ENCODE data around the gene RABEP2. TPM values are rescaled to one million over a fixed set of nuclear protein-coding genes. Genes with fewer than 3 reads are reported as not detected.
A peak's percentile ranks its signal among the peaks of the same experiment; 100 is the strongest.

RABEP2 gene
- total RNA-seq, 1 experiment from 2014 or later: 48.5 TPM

DNA sequence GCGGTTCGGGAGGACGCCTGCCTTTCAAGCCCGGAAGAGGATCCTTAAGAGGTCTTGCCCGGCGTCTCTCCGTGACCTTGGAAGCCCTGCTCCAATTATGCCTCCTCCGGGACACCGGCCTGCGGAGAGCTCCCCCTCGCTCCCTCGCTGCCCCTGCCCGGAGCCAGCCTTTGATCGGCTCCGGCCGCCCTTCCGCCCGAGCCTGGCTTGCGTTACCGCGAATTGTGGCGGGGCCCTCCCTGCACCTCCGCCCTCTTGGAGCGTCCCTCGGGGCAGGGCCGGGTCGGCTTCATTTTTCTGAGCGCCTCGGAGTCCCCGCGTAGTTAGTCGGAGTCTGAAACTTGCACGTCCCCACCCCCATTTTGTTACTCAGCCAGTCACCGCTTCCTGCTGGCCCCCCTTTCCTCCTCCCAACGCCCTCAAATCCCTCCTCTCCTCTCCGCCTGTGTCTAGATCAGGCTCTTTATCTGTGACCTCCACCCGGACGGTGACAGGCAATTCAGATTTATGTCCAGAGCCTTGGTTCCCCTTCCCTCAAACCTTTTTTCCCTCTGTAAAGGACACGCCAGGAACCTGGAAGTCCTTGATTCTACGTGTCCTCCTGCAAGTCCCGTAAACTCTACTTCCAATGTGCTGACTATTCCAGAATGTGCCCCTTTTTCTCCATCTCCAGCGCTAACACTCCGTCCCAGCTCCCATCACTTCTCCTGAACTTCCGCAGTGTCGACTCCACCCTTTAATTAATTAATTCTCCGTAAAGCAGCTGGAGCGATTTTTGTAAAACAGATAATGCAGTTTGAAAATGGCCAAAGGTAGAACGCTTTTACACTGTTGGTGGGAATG is 569 bp upstream of the RABEP2 start:
- no peaks in the 10 kb centered on the region for H3K9me2 ChIP-seq (ENCODE audit: insufficient read depth)
- POLR2A ChIA-PET (ENCODE audit: unreplicated experiment): interaction anchor here (0.5 to 0.6 kb wide), 3 partner anchors 63 to 1115 kb away, joined by 3 read pairs; no protein-coding TSS in a partner anchor
- peaks cover 13% of the 10 kb centered on the region for H3K79me2 ChIP-seq (ENCODE audit: low read depth)
- H3K27ac ChIP-seq: peak overlapping the region; percentile 87
- H3K4me2 ChIP-seq: peak overlapping the region; percentile 87
- peak; percentile 71 to 91 for DNase-seq
- H3F3A ChIP-seq (ENCODE audit: insufficient read depth, low read depth): peaks cover 28% of the 10 kb centered on the region
- intact Hi-C loops (cut with micrococcal nuclease; ENCODE audit: unreplicated experiment): loop anchor here (1.0 kb wide), 2 partner anchors 11 to 79 kb away; partner anchors contain the start of gene TUFM
- peak overlapping the region; percentile 88 for H2AFZ ChIP-seq
- TF ChIP-seq, protein P1, sequence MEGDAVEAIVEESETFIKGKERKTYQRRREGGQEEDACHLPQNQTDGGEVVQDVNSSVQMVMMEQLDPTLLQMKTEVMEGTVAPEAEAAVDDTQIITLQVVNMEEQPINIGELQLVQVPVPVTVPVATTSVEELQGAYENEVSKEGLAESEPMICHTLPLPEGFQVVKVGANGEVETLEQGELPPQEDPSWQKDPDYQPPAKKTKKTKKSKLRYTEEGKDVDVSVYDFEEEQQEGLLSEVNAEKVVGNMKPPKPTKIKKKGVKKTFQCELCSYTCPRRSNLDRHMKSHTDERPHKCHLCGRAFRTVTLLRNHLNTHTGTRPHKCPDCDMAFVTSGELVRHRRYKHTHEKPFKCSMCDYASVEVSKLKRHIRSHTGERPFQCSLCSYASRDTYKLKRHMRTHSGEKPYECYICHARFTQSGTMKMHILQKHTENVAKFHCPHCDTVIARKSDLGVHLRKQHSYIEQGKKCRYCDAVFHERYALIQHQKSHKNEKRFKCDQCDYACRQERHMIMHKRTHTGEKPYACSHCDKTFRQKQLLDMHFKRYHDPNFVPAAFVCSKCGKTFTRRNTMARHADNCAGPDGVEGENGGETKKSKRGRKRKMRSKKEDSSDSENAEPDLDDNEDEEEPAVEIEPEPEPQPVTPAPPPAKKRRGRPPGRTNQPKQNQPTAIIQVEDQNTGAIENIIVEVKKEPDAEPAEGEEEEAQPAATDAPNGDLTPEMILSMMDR (conservative IDR thresholded peaks at IDR 0.05): no peak
- TF ChIP-seq EZH2 (IDR thresholded peaks at IDR 0.05; ENCODE audit: low read depth): no peak
- peak overlapping the region; percentile 58 for H3K4me3 ChIP-seq
- no peaks in the 10 kb centered on the region for H3K36me3 ChIP-seq (ENCODE audit: low read depth)
- no peaks in the 10 kb centered on the region for H4K20me1 ChIP-seq (ENCODE audit: insufficient read depth)
- no peaks in the 10 kb centered on the region for H3K9me3 ChIP-seq (ENCODE audit: insufficient read depth, low read depth)
- BruUV-seq (replicated peaks): TSS peak; percentile 89
- peaks cover 13% of the 10 kb centered on the region for H3K4me1 ChIP-seq (replicated peaks; ENCODE audit: insufficient read depth)
- no peaks in the 10 kb centered on the region for H3K27me3 ChIP-seq (ENCODE audit: insufficient read depth, low read depth)
- CTCF ChIA-PET: interaction anchor here (1.0 kb wide), 1 partner anchor 20 kb away, joined by 4 read pairs; no protein-coding TSS in a partner anchor

DNA sequence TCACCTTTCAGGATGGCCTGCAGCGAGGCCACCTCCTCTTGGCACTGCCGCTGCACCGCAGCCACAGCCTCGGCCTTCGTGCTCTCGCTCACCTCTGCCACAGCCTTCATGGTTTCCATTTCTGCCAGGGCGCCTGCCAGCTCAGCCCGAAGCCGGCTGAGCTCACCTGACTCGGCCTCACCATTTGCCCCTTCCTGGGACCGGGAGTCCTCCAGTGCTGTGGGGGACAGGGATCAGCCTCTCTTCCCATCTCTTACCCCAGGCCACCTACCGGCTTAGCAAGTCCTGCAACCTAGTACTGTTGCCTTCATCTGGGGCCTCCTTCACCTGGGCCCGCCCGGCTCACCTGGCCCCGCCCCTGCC is 658 bp downstream of the RABEP2 start:
- no peak for DNase-seq
- peaks cover 13% of the 10 kb centered on the region for H3K79me2 ChIP-seq (ENCODE audit: low read depth)
- peaks cover 13% of the 10 kb centered on the region for H3K4me1 ChIP-seq (replicated peaks; ENCODE audit: insufficient read depth)
- H2AFZ ChIP-seq: peak overlapping the region; percentile 81
- no peaks in the 10 kb centered on the region for H3K27me3 ChIP-seq (ENCODE audit: insufficient read depth, low read depth)
- ChIA-PET CTCF (no interaction called here), POLR2A (ENCODE audit: unreplicated experiment) (interaction anchor here (0.6 to 0.7 kb wide), 3 partner anchors 12 to 62 kb away, joined by 8 to 54 read pairs (median 15); no protein-coding TSS in a partner anchor)
- peak overlapping the region; percentile 58 for H3K4me3 ChIP-seq
- H3K9me3 ChIP-seq (ENCODE audit: insufficient read depth, low read depth): no peaks in the 10 kb centered on the region
- TF ChIP-seq, protein P1 (conservative IDR thresholded peaks at IDR 0.05): no peak; the same call in 1 of the 2 replicates
- no peak for TF ChIP-seq EZH2 (IDR thresholded peaks at IDR 0.05; ENCODE audit: low read depth)
- no TSS peak for BruUV-seq (replicated peaks)
- H3K27ac ChIP-seq: peak overlapping the region; percentile 45
- H3K9me2 ChIP-seq (ENCODE audit: insufficient read depth): no peaks in the 10 kb centered on the region
- no peaks in the 10 kb centered on the region for H3K36me3 ChIP-seq (ENCODE audit: low read depth)
- H4K20me1 ChIP-seq (ENCODE audit: insufficient read depth): no peaks in the 10 kb centered on the region
- H3K4me2 ChIP-seq: peak overlapping the region; percentile 85
- peaks cover 28% of the 10 kb centered on the region for H3F3A ChIP-seq (ENCODE audit: insufficient read depth, low read depth)
- intact Hi-C loops (cut with micrococcal nuclease; ENCODE audit: unreplicated experiment): no loop called here

DNA sequence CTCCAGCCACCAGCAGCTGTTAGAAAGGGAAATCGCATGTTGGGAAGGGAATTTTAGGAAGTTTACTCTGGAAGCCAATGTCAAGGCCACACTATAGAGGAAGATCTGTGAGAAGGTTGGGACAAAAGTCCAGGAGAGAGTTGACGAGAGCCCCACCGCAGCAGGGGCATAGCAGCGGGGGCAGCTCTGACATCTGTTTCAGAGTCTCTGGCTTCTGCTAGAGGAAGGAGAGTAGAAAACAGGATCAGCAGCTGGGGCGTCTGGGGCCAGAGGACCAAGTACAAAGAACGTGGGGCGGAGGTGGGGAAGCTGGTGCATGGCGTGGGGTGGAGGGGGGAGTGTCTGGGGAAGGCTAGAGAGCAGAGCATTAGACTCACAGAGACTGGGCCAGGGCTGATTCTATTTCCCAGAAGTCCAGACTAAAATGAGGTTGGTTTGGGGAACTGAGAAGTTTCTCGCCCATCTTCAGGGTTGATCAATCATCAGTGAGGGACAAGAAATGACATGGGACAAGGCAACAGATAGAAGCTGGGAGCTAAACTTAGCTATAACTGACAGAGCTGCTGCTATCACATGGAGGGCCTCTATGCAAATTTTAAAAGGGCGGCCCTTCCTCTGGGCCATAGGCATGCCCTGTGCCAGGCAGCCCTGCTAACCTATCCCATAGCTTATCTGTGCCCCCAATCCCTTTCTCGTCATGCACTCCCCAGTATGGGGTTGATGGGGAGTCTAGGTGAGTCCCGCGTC is 1.2 kb downstream of the RABEP2 start:
- H2AFZ ChIP-seq: peak overlapping the region; percentile 81
- DNase-seq: no peak
- H3K4me3 ChIP-seq: peak overlapping the region; percentile 58
- peak overlapping the region; percentile 45 for H3K27ac ChIP-seq
- CTCF ChIA-PET: interaction anchor here (0.7 kb wide), 1 partner anchor 57 kb away, joined by 13 read pairs; no protein-coding TSS in a partner anchor
- intact Hi-C loops (cut with micrococcal nuclease; ENCODE audit: unreplicated experiment): no loop called here
- no peaks in the 10 kb centered on the region for H3K27me3 ChIP-seq (ENCODE audit: insufficient read depth, low read depth)
- H3K79me2 ChIP-seq (ENCODE audit: low read depth): peaks cover 13% of the 10 kb centered on the region
- H3F3A ChIP-seq (ENCODE audit: insufficient read depth, low read depth): peaks cover 29% of the 10 kb centered on the region
- H4K20me1 ChIP-seq (ENCODE audit: insufficient read depth): no peaks in the 10 kb centered on the region
- POLR2A ChIA-PET (ENCODE audit: unreplicated experiment): interaction anchor here (0.6 to 0.7 kb wide), 6 partner anchors 13 to 640 kb away, joined by 3 to 54 read pairs (median 8); no protein-coding TSS in a partner anchor
- TF ChIP-seq, protein P1 (conservative IDR thresholded peaks at IDR 0.05): no peak
- no peak for TF ChIP-seq EZH2 (IDR thresholded peaks at IDR 0.05; ENCODE audit: low read depth)
- H3K36me3 ChIP-seq (ENCODE audit: low read depth): no peaks in the 10 kb centered on the region
- TSS peak; percentile 34 for BruUV-seq (replicated peaks)
- no peaks in the 10 kb centered on the region for H3K9me2 ChIP-seq (ENCODE audit: insufficient read depth)
- H3K4me1 ChIP-seq (replicated peaks; ENCODE audit: insufficient read depth): peaks cover 13% of the 10 kb centered on the region
- H3K4me2 ChIP-seq: peak overlapping the region; percentile 85
- no peaks in the 10 kb centered on the region for H3K9me3 ChIP-seq (ENCODE audit: insufficient read depth, low read depth)

All from PC-9 (cell line).